HG02763 (cell line): ENCODE measurements around the gene MRPL46.

Experiments used
- ATAC-seq: cut with Tn5 transposase; IDR thresholded peaks from one replicate; pipeline ENCODE4 v1.9.1; 2021; ENCODE audit warnings: mild to moderate bottlenecking, moderate library complexity; ENCODE audit not compliant: unreplicated experiment

The MRPL46 gene

DNA sequence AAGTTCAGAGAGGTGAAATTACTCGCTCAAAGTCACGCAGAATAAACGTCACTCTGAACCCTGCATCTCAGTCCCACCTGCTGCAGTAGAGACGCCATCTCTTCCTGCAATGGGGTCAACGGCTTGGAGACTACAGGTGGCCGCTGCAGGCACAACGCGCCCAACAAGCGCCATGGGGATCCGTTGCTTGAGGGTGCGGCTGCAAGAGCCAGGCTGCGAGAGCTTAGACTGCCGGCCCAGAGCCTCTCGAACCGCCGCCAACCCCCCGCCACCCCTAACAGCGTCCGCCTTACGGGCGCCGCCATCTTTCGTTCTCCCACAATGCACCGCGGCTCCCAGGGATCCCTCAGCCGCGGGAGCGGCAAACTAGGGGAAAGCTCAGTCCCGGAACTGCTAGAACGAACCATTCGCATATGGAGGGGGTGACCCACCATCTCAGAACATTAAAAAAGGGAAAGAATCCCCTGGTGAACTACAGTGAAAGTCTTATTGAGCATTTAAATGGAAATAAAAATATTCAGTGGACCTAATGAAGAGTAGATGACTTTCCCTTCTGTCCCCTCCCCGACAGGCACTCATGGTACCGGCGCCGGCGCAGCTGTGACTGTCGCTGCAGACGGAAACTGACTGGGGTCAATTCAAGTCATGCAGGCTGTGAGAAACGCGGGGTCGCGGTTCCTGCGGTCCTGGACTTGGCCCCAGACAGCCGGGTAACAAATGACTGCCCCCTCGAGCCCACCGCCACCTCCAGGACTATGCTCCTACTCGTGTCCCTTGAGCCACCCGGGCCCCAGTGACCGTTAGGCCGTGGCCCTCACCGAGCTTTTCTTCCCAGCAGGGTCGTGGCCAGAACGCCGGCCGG is at the start of gene MRPL46, which contains the start of gene MRPS11:
Gene MRPL46, minus strand, starts transcription at position 316 of the 862 bp plus-strand sequence. Its CDS starts 11 bp downstream, at position 305.
Gene MRPS11, plus strand, starts transcription at position 636 of the 862 bp plus-strand sequence. Its CDS starts 10 bp downstream, at position 646.
- ATAC-seq, result peak; percentile 93

DNA sequence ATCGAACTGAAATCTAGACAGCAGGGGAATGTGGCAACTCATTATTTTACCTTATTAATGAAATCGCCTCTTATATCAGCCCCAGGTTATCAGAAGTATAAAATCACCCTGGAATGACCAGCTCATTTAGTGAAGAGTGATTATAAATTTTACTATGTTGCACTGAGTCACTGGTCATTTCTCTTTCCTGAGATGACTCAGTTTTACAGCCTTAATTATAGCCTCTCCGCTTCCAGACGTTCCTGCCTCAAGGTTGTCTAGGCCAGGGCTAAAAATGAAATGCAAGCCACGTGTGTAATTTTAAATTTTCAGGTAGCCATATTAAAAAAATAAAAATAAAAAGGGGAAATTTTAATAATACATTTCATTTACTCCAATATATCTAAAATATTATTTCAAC is 46.0 kb upstream of the MRPL46 start:
- no peak for ATAC-seq

DNA sequence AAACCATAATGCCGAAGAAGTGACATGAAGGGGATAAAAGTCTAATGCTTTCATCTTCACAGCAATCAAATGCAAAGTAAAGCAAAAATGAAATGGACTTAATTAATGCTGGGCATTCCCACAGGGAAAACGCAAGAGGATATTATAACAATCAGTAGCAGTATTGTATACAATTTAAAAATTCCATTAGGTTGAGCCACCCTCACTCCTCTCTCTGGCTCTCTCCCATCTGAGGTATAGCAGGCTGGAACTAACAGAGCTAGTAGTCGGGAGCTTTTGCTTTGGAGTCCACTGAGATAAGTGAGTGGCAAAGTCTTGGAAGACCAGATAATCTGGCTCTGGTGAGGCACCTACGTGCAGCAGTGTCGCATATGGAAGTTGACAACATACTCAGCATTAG is 45.4 kb upstream of the MRPL46 start:
- ATAC-seq, result no peak

- no peak for ATAC-seq
Measured at GRCh38 chr15:88512078-88512477, 44.9 kb upstream of the MRPL46 start.

- no peak for ATAC-seq
Measured at GRCh38 chr15:88511161-88511560, 44.0 kb upstream of the MRPL46 start.

- ATAC-seq, result no peak
Measured at GRCh38 chr15:88509964-88510363, 42.8 kb upstream of the MRPL46 start.

DNA sequence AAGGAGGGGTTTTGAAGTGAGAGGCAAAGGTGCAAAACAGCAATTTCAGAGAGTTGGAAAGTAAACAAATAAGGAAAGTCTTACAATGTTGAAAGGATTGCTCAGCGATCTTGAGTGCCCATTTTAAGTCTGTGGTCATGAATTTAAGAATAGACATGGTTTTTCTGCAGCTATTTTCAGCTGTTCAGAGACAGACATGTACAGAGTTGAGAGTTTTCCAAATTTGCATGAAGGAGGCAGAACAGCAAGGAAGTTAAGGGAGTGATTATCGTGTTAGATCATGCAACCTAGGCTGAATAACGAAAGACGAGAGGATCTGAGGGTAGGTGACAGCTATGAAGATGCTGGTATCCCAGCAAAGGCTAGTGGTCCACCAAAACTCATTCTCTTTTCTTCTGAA is 42.1 kb upstream of the MRPL46 start:
- ATAC-seq, result no peak

GRCh38 chr15:88506628-88507027 is 39.4 kb upstream of the MRPL46 start:
- no peak for ATAC-seq

GRCh38 chr15:88505721-88506120 is 38.5 kb upstream of the MRPL46 start:
- no peak for ATAC-seq

DNA sequence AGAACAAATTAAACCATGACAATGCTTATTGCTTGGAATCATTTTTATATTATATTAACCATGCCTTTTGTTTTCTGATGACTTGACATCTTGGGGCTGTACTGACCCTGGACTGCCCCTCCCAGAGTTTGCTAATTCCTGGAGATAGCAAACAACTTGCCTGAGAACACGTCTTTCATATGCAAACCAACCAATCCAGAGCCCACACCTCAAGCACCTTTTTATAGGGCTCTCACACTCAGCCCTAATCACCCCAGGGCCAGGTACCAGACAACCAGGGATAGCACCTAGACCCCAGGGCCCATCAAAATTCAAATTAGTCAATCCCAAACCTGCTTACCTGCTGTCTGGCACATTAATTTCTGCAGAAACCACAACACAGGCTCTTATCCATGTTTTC is 37.3 kb upstream of the MRPL46 start:
- ATAC-seq, result no peak

GRCh38 chr15:88498996-88499395 is 31.8 kb upstream of the MRPL46 start:
- no peak for ATAC-seq

GRCh38 chr15:88497109-88497765 is 30.0 kb upstream of the MRPL46 start:
- ATAC-seq, result no peak

DNA sequence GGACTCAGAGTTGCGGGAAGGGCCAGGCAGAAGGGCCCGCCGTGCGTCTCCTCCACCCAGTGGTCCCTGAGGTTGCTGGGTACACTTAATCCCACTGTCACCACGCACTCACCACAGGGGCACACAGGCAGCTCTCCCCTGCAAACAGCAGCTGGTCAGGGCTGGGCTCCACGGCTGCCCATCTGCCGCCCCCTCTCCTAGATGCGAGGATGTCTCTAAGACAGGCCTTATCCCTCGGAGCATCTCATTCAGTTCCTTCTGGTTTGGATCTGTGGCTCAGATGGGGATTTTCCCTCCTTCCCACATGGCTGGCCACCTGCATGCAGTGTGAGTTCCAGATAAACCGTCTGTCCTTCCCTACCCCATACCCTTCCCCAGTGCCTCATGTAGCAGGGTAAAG is 26.7 kb upstream of the MRPL46 start:
- no peak for ATAC-seq

GRCh38 chr15:88491158-88491557 is 24.0 kb upstream of the MRPL46 start:
- ATAC-seq, result no peak

DNA sequence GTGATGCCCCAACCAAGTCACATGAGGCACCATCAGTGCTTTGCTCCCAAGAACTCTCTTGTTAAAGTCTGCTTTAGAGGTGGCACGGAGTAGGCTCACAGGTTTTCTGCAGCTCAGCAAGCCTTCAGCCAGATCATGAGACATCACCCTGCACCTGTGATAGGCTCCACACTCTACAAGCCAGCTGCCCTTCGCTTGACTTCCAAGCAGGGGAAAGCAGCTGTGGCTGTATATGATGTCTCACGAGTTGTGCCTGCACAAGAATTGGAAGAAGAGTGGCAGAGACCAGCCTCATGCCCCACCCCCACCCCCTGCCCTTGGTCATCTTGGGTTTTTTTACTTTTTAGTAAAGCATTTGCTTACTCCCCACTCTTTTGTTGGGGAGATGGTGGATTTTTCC is 22.8 kb upstream of the MRPL46 start:
- ATAC-seq, result no peak

DNA sequence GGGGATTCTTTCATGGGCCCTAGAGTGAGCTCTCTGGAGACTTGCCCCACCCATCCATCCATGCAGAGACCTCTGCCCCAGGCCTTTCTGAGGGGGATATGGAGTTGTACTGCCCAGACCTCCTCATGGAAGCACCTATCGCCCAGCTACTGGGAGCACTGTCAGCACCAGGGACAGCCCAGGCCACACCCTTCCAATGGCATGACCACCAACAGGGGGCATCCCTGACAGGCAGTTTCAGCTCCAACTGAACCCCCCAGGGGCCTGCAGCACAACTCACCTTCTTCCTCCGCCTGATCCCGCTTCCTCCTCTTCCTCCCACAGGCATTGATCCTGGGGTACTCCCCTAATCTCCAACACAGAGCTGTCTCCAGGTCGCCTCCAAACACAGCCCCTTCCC is 22.1 kb upstream of the MRPL46 start:
- no peak for ATAC-seq

GRCh38 chr15:88487796-88488523 is 20.8 kb upstream of the MRPL46 start:
- ATAC-seq, result no peak

GRCh38 chr15:88487178-88487795 is 20.1 kb upstream of the MRPL46 start:
- ATAC-seq, result no peak

DNA sequence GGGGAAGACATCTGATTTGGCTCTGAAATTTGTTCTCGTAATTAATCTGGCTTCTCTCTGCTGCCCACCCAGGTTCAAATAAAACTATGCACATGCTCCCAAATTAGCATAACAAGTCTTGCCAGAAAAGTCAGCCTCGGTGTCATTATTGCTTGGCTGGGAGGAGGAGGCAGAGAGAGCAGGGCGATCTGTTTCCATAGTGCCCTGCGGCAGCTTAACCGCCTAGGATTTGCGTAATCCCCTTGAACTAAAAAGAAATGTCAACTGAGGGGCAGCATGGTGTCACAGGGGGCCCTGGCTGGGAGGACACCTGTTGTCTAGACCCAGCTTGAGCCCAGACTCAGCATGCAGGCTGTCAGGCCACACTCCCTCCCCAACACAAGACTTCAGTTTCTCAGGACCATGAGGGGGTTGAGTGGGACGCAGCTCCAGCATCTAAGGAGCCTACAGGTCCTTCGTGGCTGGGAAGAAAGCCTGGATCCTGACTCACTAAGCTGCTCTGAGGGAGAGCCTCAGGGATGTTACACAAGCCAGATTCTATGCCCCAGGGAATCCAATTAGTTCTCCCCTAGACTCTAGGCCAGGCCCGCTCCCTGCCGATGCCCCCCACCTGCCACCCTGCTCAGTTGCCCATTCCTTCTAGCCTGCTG is 17.6 kb upstream of the MRPL46 start:
- ATAC-seq, result no peak

GRCh38 chr15:88482263-88482662 is 15.1 kb upstream of the MRPL46 start:
- no peak for ATAC-seq

- no peak for ATAC-seq
Measured at GRCh38 chr15:88480981-88481380, 13.8 kb upstream of the MRPL46 start.
